GM19468 (cell line): ENCODE results near the gene CSTPP1.

ENCODE experiments used
- ATAC-seq: cut with Tn5 transposase; IDR thresholded peaks from one replicate; pipeline ENCODE4 v1.9.1; 2021; ENCODE audit warnings: mild to moderate bottlenecking, moderate library complexity, moderate number of reproducible peaks; ENCODE audit not compliant: unreplicated experiment; ENCODE audit errors: extremely low read depth

Gene CSTPP1

GRCh38 chr11:47028195-47029093 is 91.9 kb downstream of the CSTPP1 start:
- no peak for ATAC-seq

DNA sequence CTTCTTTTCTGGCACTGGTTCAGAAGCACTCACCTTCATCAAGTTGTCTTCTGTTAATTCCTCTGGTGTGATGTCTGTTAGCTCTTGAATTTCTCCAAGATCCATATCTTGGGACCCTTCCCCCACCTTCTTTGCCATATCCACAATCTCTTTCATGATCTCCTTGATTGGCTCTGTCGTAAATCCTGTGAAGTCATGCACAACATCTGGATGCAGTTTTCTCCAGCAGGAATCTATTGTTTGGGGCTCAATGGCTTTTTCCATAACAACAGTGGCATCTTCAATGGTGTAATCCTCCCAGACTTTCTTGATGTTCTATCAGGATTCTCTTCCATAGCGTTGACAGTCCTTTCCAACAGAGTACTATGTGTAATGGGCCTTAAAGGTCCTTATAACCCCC is 96.9 kb downstream of the CSTPP1 start:
- no peak for ATAC-seq

DNA sequence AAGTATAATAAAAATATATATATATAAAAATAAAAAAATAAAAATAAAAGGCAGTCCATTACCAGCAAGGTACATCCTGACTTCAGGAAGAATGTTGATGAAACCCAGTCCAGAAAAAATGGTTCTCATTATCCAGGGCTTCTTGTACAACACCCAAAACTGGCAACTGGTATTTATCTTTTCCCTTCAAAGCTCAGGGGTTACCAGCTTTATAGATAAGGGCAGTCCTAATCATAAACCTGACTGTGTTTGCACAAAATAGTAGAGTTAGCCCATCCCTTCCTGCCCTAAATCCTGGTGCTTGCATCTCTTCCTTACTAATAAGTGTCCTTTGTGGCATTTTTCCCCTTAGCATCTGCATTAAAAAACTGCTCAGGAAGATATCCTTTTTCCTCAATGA is 97.5 kb downstream of the CSTPP1 start:
- ATAC-seq: no peak

- ATAC-seq: no peak
Observed at GRCh38 chr11:47035108-47035507, 98.5 kb downstream of the CSTPP1 start.

DNA sequence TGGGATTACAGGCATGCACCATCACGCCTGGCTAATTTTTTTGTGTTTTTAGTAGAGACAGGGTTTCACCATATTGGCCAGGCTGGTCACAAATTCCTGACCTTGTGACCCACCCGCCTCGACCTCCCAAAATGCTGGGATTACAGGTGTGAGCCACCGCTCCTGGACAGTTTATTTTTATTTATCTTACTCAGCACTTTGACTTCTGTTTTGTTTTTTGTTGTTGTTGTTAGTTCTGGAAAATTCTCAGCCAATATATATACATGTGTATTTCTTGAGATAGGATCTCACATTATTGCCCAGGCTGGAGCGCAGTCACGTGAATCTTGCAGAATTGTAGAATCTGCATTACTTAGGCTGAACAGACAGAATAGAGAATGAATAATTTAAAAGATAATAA is 107.6 kb downstream of the CSTPP1 start:
- no peak for ATAC-seq

- no peak for ATAC-seq
Observed at GRCh38 chr11:47047972-47048371, 111.4 kb downstream of the CSTPP1 start.

DNA sequence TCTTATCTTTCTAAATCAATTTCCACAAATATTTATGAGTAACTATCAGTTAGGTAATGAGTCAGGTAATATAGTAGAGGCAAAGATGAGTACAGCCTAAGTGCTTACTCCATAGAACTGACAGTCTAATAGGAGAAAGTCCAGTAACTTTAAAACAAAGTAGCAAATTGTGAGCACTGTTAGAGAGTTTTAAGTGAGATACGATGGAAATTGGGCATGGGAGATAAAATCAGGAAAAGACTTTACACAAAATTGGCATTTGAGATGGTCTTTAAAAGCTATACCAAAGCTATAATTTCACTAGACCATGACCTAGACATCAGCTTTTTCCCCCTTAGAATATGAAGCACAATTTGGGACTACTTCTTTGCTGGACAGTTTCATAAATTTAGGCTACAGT is 113.7 kb downstream of the CSTPP1 start:
- ATAC-seq: no peak

DNA sequence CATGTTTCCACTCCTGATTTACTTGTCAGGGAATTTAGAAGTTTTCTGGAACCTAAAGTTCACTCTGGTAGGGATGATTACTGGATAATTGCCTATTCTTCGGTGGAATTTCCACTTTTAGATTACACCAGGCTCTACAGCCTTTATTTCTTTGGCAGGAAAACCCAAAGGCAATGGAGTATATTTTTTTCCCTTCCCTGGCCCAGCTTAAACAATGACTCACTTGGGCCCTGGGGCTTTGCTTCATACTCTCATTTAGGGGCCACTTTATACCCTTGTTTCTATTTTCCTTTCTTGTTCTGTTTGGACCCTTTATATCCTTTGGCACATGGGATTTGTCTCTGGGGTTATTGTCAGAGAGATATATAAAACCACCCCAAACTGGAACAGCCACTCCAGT is 114.7 kb downstream of the CSTPP1 start:
- ATAC-seq: no peak

DNA sequence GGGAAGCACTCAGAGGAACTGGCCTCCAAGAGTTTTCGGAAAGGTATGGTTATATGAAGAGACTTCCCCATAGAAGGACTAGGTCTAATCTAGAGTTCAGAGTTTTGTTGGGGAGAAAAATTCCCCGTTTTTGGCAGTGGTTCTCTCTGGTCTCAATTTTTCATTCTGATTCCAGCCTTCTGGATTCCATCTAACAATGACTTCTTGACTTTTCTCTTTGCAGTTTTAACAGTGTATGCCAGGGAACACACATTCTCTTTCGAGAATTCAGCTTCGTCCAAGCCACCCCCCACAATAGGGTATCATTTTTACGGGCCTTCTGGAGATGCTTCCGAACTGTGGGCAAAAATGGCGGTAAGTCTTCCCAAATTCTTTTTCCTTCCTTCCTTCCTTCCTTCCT is 115.6 kb downstream of the CSTPP1 start:
- ATAC-seq: no peak

DNA sequence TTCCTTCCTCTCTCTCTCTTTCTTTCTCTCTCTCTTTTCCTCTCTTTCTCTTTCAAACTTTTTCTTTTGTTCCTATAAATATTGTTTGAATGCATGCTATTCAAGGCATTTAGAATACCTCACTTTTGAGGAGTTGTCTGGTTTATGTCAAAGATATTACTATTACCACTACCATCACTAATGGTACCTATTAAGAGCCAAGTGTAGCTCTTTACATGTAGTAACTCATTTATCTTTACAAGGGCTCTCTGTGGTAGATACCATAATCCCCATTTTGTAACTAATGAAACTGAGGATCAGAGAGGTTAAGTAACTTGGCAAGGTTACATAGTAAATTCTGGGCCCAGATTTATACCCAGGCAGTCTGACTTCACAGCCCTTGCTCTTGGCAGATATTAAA is 116.0 kb downstream of the CSTPP1 start:
- no peak for ATAC-seq

DNA sequence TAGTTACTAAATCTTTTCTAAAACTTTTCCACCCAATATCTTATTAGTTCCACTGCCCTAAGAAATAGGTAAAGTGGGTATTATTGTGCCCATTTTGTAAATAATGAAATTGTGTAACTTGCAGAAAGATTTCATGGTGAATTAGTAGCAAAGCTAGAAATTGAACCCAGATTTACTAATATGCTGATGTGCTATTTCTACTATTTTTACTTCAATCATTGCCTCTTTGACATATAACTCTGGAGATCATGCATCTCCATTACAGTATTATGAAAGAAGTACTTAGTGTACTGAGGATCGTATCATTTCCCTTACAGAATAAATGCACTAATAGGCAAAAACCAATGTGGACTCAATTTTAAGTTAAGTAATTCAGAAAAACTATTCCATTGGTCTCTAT is 119.0 kb downstream of the CSTPP1 start:
- no peak for ATAC-seq

DNA sequence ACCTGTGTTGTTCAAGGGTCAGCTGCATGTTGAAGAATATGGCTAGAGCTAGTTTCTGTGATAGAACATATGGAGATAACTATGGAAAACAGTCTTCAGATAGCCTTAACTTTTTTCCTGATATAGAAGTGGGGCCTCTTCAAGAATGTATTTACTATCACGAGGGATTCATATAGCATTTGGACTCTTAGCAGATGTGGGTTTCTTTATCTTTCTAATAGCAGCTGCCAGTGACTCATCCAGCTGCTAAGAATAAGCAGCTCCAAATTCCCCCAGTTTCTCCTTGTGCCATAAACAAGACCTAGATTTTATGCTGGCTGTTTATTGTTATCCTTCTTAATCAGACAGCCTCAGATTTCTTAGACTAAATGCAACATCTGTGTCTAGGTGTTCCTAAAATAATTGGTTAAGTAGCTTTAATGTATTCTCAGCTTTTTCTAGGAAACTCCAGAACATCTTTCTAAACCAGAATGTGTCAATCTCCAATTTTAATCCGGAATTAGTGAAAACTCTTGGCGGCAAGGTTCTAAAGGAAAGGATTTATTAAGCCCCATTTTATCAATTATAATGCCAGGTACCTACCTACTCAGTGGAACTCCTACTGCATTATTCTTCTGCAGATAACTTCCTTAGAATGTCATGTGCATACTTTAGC is 119.8 kb downstream of the CSTPP1 start:
- ATAC-seq: no peak

- no peak for ATAC-seq
Observed at GRCh38 chr11:47057365-47057764, 120.8 kb downstream of the CSTPP1 start.

DNA sequence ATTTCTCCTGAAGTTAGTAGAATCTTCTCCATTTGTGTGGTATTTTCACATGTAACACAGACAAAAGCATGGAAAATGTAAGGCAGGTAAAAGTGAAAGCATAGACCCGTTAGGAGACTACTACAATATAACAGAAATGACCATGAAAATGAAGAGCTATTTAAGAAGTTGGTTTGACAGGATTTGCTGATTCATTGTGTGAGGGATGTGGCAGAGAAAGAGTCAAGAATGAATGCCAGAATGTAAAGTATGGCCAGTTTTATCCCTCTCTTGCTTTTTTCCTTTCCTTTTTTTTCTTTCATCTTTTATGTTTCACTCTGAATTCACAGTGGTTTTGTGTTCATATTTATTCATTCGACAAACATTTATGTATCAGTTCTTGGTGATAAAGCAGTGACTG is 124.2 kb downstream of the CSTPP1 start:
- ATAC-seq: no peak

DNA sequence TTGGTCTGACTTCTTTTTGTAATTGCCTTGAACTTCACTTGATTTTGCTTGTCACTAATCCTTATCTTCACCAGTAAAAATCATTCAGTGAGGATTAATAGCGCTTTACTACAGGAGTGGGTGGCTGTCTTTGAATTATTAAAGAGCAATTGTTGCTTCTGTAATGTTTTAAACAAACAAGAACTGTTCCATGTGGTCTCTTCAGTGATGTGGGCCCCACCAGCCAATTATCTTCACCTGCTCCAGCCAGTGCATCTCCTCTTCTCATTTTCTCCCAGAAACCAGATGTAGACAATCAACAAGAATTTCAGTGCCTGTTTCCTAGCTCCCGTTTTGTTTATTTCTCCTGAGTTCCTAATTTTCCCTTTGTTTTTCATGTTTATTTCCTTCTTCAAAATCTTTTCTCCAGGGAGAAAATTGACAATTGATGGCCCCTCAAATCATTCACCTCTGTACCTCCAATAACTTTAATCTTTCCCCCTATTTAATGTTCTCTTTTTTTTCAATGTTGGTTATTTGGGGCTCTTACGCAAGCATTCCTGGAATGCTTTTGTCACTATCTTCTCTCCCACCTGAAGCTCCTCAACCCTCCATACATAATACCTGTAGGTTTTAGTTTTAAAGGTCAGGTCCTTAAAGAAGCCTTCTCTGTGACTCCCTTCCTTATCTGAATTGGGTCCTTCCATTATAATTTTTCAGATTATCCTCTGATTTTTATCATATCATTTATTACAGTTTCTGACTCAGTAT is 125.0 kb downstream of the CSTPP1 start:
- ATAC-seq: no peak

- no peak for ATAC-seq
Observed at GRCh38 chr11:47062736-47063135, 126.2 kb downstream of the CSTPP1 start.

DNA sequence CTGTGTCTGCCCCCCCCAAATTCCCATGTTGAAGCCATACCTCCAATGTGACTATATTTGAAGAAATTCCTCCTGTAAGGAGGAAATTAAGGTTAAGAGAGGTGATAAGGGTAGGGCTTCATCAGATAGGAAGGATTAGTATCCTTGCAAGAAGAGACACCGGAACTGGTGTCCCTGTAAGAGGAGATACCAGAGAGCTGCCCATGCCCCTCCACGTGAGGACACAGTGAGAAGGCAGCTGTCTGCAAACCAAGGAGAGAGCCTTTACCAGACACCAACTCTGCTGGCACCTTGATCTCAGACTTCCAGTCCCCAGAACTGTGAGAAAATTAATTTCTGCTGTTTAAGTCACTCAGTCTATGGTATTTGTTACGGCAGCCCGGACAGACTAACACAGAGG is 130.8 kb downstream of the CSTPP1 start:
- ATAC-seq: no peak

DNA sequence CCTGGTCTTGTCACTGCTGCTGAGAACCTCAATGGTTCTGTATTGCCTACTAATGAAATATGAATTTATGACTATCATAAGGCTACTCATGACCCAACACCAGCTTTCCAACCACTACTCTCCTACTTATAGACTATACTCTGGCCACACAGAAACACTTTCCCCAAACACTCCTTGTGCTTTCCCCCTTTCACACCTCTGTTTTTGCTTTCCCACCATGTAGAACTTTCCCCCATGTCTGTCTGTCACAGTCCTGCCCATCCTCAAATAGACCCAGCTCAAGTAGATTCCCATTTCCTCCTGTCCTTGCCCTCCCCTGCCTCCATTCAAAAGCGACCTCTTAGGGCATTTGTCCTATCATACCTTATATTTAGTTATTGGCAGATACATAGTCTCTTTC is 134.2 kb downstream of the CSTPP1 start:
- no peak for ATAC-seq

DNA sequence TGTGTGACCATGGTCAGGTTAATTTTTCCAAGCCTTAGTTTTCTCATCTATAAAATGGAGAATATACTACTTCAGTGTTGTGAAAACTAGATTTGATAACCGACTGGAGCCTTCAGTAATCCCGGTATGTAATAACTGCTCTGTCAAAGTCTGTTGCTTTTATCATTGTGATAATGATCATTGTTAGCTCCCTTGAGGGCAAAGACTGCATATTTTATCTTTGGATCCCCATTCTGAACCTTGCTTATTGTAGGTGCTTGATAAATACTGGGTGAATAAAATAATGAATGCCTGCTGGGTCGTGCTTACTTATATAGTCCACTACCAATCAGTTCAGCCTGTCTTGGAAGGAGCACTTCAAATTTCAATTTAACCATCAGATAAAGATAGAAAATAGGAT is 134.8 kb downstream of the CSTPP1 start:
- no peak for ATAC-seq

- no peak for ATAC-seq
Observed at GRCh38 chr11:47071791-47072261, 135.3 kb downstream of the CSTPP1 start.
